K562 (cell line): ENCODE measurements around the gene SEC24C. TPM values are rescaled to one million over a fixed set of nuclear protein-coding genes. Genes with fewer than 3 reads are reported as not detected.

Experiments
- EP400 ChIP-seq: fragments of 450-650 bp; IDR thresholded peaks from 2 replicates; pipeline ENCODE4 v1.6.1; 2017; ENCODE audit warnings: antibody characterized with exemption, mild to moderate bottlenecking, moderate library complexity
- FOSL1 ChIP-seq: fragments of 200-800 bp; sonication (Bioruptor generic); conservative IDR thresholded peaks from 2 replicates; pipeline ENCODE4 v1.6.1; 2016; ENCODE audit warnings: missing genetic modification characterization, missing compliant biosample characterization
- GABPB2 ChIP-seq: fragments of 250-450 bp; sonication (Bioruptor Pico); conservative IDR thresholded peaks from 2 replicates; pipeline ENCODE4 v1.5.1; 2021; ENCODE audit warnings: mild to moderate bottlenecking
- MEIS2 ChIP-seq: fragments of 450-650 bp; IDR thresholded peaks from 2 replicates; pipeline ENCODE4 v1.6.1; 2014; ENCODE audit warnings: mild to moderate bottlenecking; ENCODE audit not compliant: partially characterized antibody
- PTBP1 ChIP-seq: fragments of 200-400 bp; formaldehyde crosslinking; IDR thresholded peaks from 2 replicates; pipeline ENCODE4 v1.6.1; 2017; ENCODE audit warnings: low read depth, low read length
- RFX5 ChIP-seq: IDR thresholded peaks from 2 replicates; pipeline ENCODE4 v1.6.1; 2011; ENCODE audit warnings: low read depth, mild to moderate bottlenecking, improper control_type of control experiment, low read length
- SOX6 ChIP-seq: fragments of 450-650 bp; IDR thresholded peaks from 2 replicates; pipeline ENCODE4 v1.6.1; 2014; ENCODE audit warnings: mild to moderate bottlenecking
- TBL1XR1 ChIP-seq, 2 experiments: IDR thresholded peaks; 2 replicates each; pipeline ENCODE4 v1.6.1; 2012; ENCODE audit warnings: improper control_type of control experiment in 2 of 2, low read length in 2 of 2, mild to moderate bottlenecking in 1 of 2
- ZBTB2 ChIP-seq: fragments of 450-650 bp; IDR thresholded peaks from 2 replicates; pipeline ENCODE4 v1.6.1; 2016; ENCODE audit warnings: antibody characterized with exemption
- ZNF449 ChIP-seq: fragments of 250-450 bp; sonication (Bioruptor Pico); IDR thresholded peaks from 2 replicates; pipeline ENCODE4 v1.8.0; 2022; ENCODE audit warnings: moderate library complexity, mild to moderate bottlenecking, inconsistent platforms
- polyA plus RNA-seq, 8 experiments: library from polyadenylated mRNA; depleted of rRNA in 4 of 8; stranded (reverse) in 5 of 8; unstranded in 3 of 8; fragments of >200 nt; fragmentation: Nextera tagmentation in 2 of 8; fragmentation: Illumina TruSeq in 1 of 8; extraction: Ambion mirVana in 2 of 8; extraction: Trizol in 1 of 8; gene quantifications; 2 replicates each; pipeline versions ENCODE4 v1.2.1 to v1.2.3, GENCODE V29; 2011 to 2014; ENCODE audit warnings: inconsistent platforms in 1 of 8, missing spikeins in 1 of 8
- total RNA-seq, 7 experiments: library from RNA; depleted of rRNA in 6 of 7; stranded (reverse); fragments of >200 nt in 6 of 7; fragmentation: Illumina TruSeq in 2 of 7; extraction: Trizol in 2 of 7; gene quantifications; 2 replicates each; pipeline versions ENCODE4 v1.2.1 to v1.2.3, GENCODE V29; 2011 to 2021; ENCODE audit warnings: low replicate concordance in 1 of 7

The SEC24C gene
- total and polyA plus RNA-seq, 9 of the 15 experiments (the other 6 are each of a cell fraction or from before 2014, with no cell fraction given): 19.0 to 115 (median 70.5) TPM

- TF ChIP-seq RFX5 (no peak), EP400 (no peak), ZBTB2 (peak; percentile 95), PTBP1 (0 out of 2 replicates have a peak, but pooled peaks have one; percentile 3), ZNF449 (no peak), GABPB2 (CRISPR knock-in tag) (0 out of 2 replicates have a peak, but pooled peaks have one; percentile 41), SOX6 (no peak), TBL1XR1 (IDR thresholded peaks at IDR 0.05; ENCODE audit: low read length in 2 of 2) (peak in 1 of 2 experiments; percentile 46; a peak in 1 of 4 replicates), FOSL1 (0 out of 2 replicates have a peak, but pooled peaks have one; percentile 9), MEIS2 (peak; percentile 88)
Observed at GRCh38 chr10:73771722-73772280, 27.6 kb downstream of the SEC24C start (continued).
